ENCODE data around the gene HLA-DRA.

DNA sequence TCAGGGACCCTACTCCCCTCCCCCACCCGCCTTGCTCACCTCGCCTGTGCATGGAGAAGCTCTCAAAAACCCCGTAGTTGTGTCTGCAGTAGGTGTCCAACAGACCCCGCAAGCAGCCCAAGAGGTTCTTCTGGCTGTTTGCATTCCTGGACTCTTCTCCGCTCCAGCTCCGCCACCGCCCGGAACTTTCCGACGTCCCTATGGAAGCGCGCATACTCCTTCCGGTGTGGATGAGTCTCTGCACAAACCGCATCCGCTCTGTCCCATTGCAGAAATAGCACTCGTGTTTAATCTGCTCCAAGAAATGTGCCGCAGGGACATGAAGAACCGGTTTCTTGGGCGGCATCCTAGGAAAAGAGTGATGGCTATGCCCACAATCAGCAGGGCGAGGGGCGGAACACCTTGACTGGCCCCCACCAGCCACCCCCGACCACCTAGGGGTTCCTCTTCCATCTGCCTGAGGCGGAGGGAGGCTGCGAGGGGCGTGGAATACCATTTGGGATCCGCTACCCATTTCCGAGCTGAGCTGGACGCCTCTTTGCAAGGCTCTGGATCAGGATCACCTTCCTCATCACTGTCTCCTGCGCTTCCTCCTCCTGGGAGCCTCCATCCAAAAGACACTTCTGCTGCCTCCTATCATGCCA is 20.2 kb downstream of the HLA-DRA start:
- TF ChIP-seq, protein P1, sequence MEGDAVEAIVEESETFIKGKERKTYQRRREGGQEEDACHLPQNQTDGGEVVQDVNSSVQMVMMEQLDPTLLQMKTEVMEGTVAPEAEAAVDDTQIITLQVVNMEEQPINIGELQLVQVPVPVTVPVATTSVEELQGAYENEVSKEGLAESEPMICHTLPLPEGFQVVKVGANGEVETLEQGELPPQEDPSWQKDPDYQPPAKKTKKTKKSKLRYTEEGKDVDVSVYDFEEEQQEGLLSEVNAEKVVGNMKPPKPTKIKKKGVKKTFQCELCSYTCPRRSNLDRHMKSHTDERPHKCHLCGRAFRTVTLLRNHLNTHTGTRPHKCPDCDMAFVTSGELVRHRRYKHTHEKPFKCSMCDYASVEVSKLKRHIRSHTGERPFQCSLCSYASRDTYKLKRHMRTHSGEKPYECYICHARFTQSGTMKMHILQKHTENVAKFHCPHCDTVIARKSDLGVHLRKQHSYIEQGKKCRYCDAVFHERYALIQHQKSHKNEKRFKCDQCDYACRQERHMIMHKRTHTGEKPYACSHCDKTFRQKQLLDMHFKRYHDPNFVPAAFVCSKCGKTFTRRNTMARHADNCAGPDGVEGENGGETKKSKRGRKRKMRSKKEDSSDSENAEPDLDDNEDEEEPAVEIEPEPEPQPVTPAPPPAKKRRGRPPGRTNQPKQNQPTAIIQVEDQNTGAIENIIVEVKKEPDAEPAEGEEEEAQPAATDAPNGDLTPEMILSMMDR (conservative IDR thresholded peaks at IDR 0.05; ENCODE audit: low read length) = no peak
- no peak for TF ChIP-seq EZH2phosphoT487 (IDR thresholded peaks at IDR 0.05; ENCODE audit: borderline replicate concordance, low read depth, low read length)

Measured in OCI-LY7 (cell line).